H1 (cell line): ENCODE data around the gene RNF8.

ENCODE experiments used
- CEBPB ChIP-seq: IDR thresholded peaks from 2 replicates; pipeline ENCODE4 v1.6.1; 2012; ENCODE audit warnings: low read depth, low read length
- KDM1A ChIP-seq: fragments of 200-600, 300-600 bp; sonication (generic); IDR thresholded peaks from 2 replicates; pipeline ENCODE4 v1.7.1; 2016; ENCODE audit warnings: mild to moderate bottlenecking, low read length, borderline replicate concordance
- RAD21 ChIP-seq, 2 experiments: IDR thresholded peaks in 1 of 2; conservative IDR thresholded peaks in 1 of 2; 2 replicates each; pipeline ENCODE4 v1.6.1; 2011; ENCODE audit warnings: low read depth in 2 of 2, low read length in 2 of 2, improper control_type of control experiment in 1 of 2, inconsistent platforms in 1 of 2, mild to moderate bottlenecking in 1 of 2, moderate library complexity in 1 of 2
- TEAD4 ChIP-seq: IDR thresholded peaks from 2 replicates; pipeline ENCODE4 v1.6.1; 2012; ENCODE audit warnings: low read depth, low read length, inconsistent platforms, mixed read lengths
- YY1 ChIP-seq: IDR thresholded peaks from 2 replicates; pipeline ENCODE4 v1.6.1; 2011; ENCODE audit warnings: low read depth, mild to moderate bottlenecking, low read length

- TF ChIP-seq KDM1A (no peak), CEBPB (no peak), YY1 (no peak), RAD21 (IDR thresholded peaks at IDR 0.05 in 1 of 2, conservative IDR thresholded peaks at IDR 0.05 in 1 of 2; ENCODE audit: low read depth in 2 of 2, low read length in 2 of 2) (no peak), TEAD4 (no peak)
Observed at GRCh38 chr6:37319156-37319555, 34.6 kb upstream of the RNF8 start.
